Measurements from ENCODE around the gene TAOK1. TPM values are rescaled to one million over a fixed set of nuclear protein-coding genes. Genes with fewer than 3 reads are reported as not detected.

The TAOK1 gene
- total RNA-seq, 1 experiment from 2014 or later: 56.3 TPM

DNA sequence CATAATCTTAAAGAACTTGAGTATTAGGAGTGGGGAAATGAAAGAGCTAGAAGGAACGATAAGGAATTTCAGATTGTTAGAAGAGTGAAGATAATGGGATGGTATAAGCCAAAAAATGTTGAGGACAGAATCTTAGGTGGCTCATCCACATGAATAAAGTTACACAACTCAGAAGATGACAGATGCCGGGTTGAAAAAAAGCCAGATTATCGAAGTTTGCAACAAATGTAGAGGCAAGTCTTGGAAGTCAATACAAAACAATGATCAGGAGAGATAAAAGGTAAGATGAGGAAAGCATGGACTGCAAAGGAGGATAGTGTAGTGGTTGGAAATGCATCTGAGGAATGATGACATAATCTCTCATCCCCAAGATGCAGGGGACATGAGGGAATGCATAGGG is 45.1 kb upstream of the TAOK1 start:
- ATAC-seq (no peak), DNase-seq (ENCODE audit: low read depth, low spot score) (no peak)
- TF ChIP-seq YY1 (IDR thresholded peaks at IDR 0.05; ENCODE audit: extremely low read depth, insufficient replicate concordance, low read depth, low read length) (no peak), CBX3 (IDR thresholded peaks at IDR 0.05; ENCODE audit: low read depth) (no peak), SIN3A (IDR thresholded peaks at IDR 0.05; ENCODE audit: low read depth) (no peak), TCF7L2 (IDR thresholded peaks at IDR 0.05; ENCODE audit: borderline replicate concordance, extremely low read depth, insufficient read depth, insufficient read length) (no peak), EGR1 (IDR thresholded peaks at IDR 0.05; ENCODE audit: low read depth) (no peak), POLR2A (IDR thresholded peaks at IDR 0.05; ENCODE audit: borderline replicate concordance, extremely low read depth, insufficient read depth, insufficient read length) (no peak), ZNF274 (IDR thresholded peaks at IDR 0.05; ENCODE audit: low read depth, low read length) (no peak), EZH2 (IDR thresholded peaks at IDR 0.05) (no peak), RAD21 (IDR thresholded peaks at IDR 0.05; ENCODE audit: low read depth) (no peak), SP1 (IDR thresholded peaks at IDR 0.05; ENCODE audit: low read depth) (no peak), ZFX (IDR thresholded peaks at IDR 0.05) (no peak), CEBPB (IDR thresholded peaks at IDR 0.05; ENCODE audit: low read depth) (no peak), JUND (IDR thresholded peaks at IDR 0.05) (no peak), FOSL1 (IDR thresholded peaks at IDR 0.05; ENCODE audit: low read depth) (no peak), SRF (IDR thresholded peaks at IDR 0.05; ENCODE audit: low read depth) (no peak)
- TF ChIP-seq, protein P1, sequence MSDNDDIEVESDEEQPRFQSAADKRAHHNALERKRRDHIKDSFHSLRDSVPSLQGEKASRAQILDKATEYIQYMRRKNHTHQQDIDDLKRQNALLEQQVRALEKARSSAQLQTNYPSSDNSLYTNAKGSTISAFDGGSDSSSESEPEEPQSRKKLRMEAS (IDR thresholded peaks at IDR 0.05): no peak
- TF ChIP-seq, protein P2, sequence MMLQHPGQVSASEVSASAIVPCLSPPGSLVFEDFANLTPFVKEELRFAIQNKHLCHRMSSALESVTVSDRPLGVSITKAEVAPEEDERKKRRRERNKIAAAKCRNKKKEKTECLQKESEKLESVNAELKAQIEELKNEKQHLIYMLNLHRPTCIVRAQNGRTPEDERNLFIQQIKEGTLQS (IDR thresholded peaks at IDR 0.05): no peak
- TF ChIP-seq, protein P3, sequence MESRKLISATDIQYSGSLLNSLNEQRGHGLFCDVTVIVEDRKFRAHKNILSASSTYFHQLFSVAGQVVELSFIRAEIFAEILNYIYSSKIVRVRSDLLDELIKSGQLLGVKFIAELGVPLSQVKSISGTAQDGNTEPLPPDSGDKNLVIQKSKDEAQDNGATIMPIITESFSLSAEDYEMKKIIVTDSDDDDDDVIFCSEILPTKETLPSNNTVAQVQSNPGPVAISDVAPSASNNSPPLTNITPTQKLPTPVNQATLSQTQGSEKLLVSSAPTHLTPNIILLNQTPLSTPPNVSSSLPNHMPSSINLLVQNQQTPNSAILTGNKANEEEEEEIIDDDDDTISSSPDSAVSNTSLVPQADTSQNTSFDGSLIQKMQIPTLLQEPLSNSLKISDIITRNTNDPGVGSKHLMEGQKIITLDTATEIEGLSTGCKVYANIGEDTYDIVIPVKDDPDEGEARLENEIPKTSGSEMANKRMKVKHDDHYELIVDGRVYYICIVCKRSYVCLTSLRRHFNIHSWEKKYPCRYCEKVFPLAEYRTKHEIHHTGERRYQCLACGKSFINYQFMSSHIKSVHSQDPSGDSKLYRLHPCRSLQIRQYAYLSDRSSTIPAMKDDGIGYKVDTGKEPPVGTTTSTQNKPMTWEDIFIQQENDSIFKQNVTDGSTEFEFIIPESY (IDR thresholded peaks at IDR 0.05; ENCODE audit: extremely low read depth, insufficient replicate concordance, low read length): no peak
- TF ChIP-seq, protein P4, sequence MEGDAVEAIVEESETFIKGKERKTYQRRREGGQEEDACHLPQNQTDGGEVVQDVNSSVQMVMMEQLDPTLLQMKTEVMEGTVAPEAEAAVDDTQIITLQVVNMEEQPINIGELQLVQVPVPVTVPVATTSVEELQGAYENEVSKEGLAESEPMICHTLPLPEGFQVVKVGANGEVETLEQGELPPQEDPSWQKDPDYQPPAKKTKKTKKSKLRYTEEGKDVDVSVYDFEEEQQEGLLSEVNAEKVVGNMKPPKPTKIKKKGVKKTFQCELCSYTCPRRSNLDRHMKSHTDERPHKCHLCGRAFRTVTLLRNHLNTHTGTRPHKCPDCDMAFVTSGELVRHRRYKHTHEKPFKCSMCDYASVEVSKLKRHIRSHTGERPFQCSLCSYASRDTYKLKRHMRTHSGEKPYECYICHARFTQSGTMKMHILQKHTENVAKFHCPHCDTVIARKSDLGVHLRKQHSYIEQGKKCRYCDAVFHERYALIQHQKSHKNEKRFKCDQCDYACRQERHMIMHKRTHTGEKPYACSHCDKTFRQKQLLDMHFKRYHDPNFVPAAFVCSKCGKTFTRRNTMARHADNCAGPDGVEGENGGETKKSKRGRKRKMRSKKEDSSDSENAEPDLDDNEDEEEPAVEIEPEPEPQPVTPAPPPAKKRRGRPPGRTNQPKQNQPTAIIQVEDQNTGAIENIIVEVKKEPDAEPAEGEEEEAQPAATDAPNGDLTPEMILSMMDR (IDR thresholded peaks at IDR 0.05 in 2 of 3, conservative IDR thresholded peaks at IDR 0.05 in 1 of 3; ENCODE audit: borderline replicate concordance in 1 of 3, insufficient read depth in 1 of 3, low read depth in 2 of 3, low read length in 2 of 3): no peak
- TF ChIP-seq, protein P5, sequence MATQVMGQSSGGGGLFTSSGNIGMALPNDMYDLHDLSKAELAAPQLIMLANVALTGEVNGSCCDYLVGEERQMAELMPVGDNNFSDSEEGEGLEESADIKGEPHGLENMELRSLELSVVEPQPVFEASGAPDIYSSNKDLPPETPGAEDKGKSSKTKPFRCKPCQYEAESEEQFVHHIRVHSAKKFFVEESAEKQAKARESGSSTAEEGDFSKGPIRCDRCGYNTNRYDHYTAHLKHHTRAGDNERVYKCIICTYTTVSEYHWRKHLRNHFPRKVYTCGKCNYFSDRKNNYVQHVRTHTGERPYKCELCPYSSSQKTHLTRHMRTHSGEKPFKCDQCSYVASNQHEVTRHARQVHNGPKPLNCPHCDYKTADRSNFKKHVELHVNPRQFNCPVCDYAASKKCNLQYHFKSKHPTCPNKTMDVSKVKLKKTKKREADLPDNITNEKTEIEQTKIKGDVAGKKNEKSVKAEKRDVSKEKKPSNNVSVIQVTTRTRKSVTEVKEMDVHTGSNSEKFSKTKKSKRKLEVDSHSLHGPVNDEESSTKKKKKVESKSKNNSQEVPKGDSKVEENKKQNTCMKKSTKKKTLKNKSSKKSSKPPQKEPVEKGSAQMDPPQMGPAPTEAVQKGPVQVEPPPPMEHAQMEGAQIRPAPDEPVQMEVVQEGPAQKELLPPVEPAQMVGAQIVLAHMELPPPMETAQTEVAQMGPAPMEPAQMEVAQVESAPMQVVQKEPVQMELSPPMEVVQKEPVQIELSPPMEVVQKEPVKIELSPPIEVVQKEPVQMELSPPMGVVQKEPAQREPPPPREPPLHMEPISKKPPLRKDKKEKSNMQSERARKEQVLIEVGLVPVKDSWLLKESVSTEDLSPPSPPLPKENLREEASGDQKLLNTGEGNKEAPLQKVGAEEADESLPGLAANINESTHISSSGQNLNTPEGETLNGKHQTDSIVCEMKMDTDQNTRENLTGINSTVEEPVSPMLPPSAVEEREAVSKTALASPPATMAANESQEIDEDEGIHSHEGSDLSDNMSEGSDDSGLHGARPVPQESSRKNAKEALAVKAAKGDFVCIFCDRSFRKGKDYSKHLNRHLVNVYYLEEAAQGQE (IDR thresholded peaks at IDR 0.05; ENCODE audit: low read depth): no peak
- RAD21 ChIA-PET (ENCODE audit: low non-redundant PET in 1 of 2, low total read pairs in 2 of 2, uncharacterized antibody in 2 of 2, unreplicated experiment in 2 of 2): no interaction called here
- Histone ChIP-seq H4K20me1 (ENCODE audit: insufficient read depth) (no peaks in the 10 kb centered on the region), H3K79me2 (ENCODE audit: insufficient read depth, low read length) (no peaks in the 10 kb centered on the region), H3K9ac (ENCODE audit: low read length) (no peak overlapping the region), H3K27ac (ENCODE audit: low read depth, low read length) (no peak overlapping the region), H3K9me3 (ENCODE audit: control insufficient read depth in 1 of 2, insufficient read depth in 1 of 2, low read depth in 1 of 2, low read length in 2 of 2) (no peaks in the 10 kb centered on the region), H3K36me3 (ENCODE audit: control insufficient read depth in 1 of 2, insufficient read depth in 2 of 2, low read length in 2 of 2) (no peaks in the 10 kb centered on the region), H3K4me2 (ENCODE audit: low read length) (no peak overlapping the region), H3K4me3 (replicated peaks in 1 of 2; ENCODE audit: low read depth in 1 of 2, low read length in 2 of 2) (no peak overlapping the region), H2AFZ (ENCODE audit: low read depth, low read length, poor library complexity, severe bottlenecking) (no peak overlapping the region), H3K9me2 (ENCODE audit: insufficient read depth) (no peaks in the 10 kb centered on the region), H3K27me3 (ENCODE audit: insufficient read depth, low read length) (0 out of 2 replicates have a peak, but pooled peaks cover 9% of the 10 kb centered on the region), H3K4me1 (ENCODE audit: control insufficient read depth in 1 of 2, insufficient read depth in 2 of 2, low read length in 2 of 2) (no peaks in the 10 kb centered on the region)
- POLR2A ChIA-PET: interaction anchor here (1.9 kb wide), 1 partner anchor 51 kb away, joined by 7 read pairs; the partner anchor contains the start of gene NUFIP2
- intact Hi-C loops (cut with micrococcal nuclease): no loop called here
- CTCF ChIA-PET: interaction anchor here (1.3 kb wide), 1 partner anchor 25 kb away, joined by 4 read pairs; no protein-coding TSS in a partner anchor
- no TSS peak for BruUV-seq (replicated peaks)

Data from HCT116 (cell line).